HG03066 (cell line): ENCODE results near the gene TMEM233.

ENCODE experiments used
- ATAC-seq: cut with Tn5 transposase; IDR thresholded peaks from one replicate; pipeline ENCODE4 v1.9.1; 2021; ENCODE audit warnings: low read depth; ENCODE audit not compliant: unreplicated experiment

Gene TMEM233

GRCh38 chr12:119678459-119678858, 84.9 kb downstream of the TMEM233 start:
- ATAC-seq = no peak

GRCh38 chr12:119679081-119679480, 85.5 kb downstream of the TMEM233 start:
- ATAC-seq = no peak

- ATAC-seq = no peak
These were observed 85.9 kb downstream of the TMEM233 start for GRCh38 chr12:119679490-119679889.

GRCh38 chr12:119681111-119681510, 87.5 kb downstream of the TMEM233 start:
- no peak for ATAC-seq

GRCh38 chr12:119681728-119682638, 88.4 kb downstream of the TMEM233 start:
- ATAC-seq = peak; percentile 55

- ATAC-seq = peak; percentile 54
These were observed 89.2 kb downstream of the TMEM233 start for GRCh38 chr12:119682639-119683252.

- ATAC-seq = no peak
These were observed 89.8 kb downstream of the TMEM233 start for GRCh38 chr12:119683413-119683812.

- ATAC-seq = no peak
These were observed 90.2 kb downstream of the TMEM233 start for GRCh38 chr12:119683816-119684215.

- ATAC-seq = no peak
These were observed 91.3 kb downstream of the TMEM233 start for GRCh38 chr12:119684711-119685369.

GRCh38 chr12:119685375-119685774, 91.8 kb downstream of the TMEM233 start:
- ATAC-seq = no peak

- no peak for ATAC-seq
These were observed 92.8 kb downstream of the TMEM233 start for GRCh38 chr12:119686355-119686754.

GRCh38 chr12:119686776-119687175, 93.2 kb downstream of the TMEM233 start:
- no peak for ATAC-seq

- no peak for ATAC-seq
These were observed 93.8 kb downstream of the TMEM233 start for GRCh38 chr12:119687406-119687805.

GRCh38 chr12:119687879-119688278, 94.3 kb downstream of the TMEM233 start:
- no peak for ATAC-seq

GRCh38 chr12:119689935-119690500, 96.4 kb downstream of the TMEM233 start:
- no peak for ATAC-seq

GRCh38 chr12:119691202-119691810, 97.7 kb downstream of the TMEM233 start:
- no peak for ATAC-seq

GRCh38 chr12:119692410-119692809, 98.8 kb downstream of the TMEM233 start:
- ATAC-seq = no peak
